ENCODE results near the gene MRRF.

DNA sequence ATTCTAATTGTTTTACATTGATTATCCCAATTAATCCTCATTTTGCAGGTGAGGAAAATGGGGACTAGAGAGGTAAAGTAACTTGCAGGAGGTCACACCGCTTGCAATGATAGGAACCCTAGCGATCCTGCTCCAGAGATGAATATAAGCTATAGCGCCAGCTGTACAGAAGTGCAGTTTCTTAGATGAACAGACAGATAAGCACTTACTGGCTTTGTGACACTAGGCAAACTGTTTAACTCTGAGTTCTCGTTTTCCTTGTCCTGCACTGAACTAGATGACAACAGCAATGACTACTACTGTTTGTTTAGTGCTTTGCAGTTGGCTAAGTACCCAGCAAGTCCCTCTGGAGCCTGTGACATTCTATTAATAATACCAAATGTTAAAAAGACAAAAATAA is 47.0 kb upstream of the MRRF start:
- TF ChIP-seq, protein P1, sequence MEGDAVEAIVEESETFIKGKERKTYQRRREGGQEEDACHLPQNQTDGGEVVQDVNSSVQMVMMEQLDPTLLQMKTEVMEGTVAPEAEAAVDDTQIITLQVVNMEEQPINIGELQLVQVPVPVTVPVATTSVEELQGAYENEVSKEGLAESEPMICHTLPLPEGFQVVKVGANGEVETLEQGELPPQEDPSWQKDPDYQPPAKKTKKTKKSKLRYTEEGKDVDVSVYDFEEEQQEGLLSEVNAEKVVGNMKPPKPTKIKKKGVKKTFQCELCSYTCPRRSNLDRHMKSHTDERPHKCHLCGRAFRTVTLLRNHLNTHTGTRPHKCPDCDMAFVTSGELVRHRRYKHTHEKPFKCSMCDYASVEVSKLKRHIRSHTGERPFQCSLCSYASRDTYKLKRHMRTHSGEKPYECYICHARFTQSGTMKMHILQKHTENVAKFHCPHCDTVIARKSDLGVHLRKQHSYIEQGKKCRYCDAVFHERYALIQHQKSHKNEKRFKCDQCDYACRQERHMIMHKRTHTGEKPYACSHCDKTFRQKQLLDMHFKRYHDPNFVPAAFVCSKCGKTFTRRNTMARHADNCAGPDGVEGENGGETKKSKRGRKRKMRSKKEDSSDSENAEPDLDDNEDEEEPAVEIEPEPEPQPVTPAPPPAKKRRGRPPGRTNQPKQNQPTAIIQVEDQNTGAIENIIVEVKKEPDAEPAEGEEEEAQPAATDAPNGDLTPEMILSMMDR (IDR thresholded peaks at IDR 0.05), result no peak
- no peak for TF ChIP-seq POLR2A (IDR thresholded peaks at IDR 0.05)
